ENCODE measurements around the gene HDGFL1. TPM values are rescaled to one million over a fixed set of nuclear protein-coding genes. Genes with fewer than 3 reads are reported as not detected.

The HDGFL1 gene
- total RNA-seq, 1 experiment from 2014 or later = not detected

GRCh38 chr6:22601984-22602383 is 32.6 kb downstream of the HDGFL1 start:
- Histone ChIP-seq H2AFZ (no peak overlapping the region), H3K4me3 (no peak overlapping the region), H3K4me2 (no peak overlapping the region), H3K9me2 (ENCODE audit: insufficient read depth) (no peaks in the 10 kb centered on the region), H3K36me3 (ENCODE audit: low read depth) (no peaks in the 10 kb centered on the region), H3K4me1 (replicated peaks; ENCODE audit: insufficient read depth) (no peaks in the 10 kb centered on the region), H3K79me2 (ENCODE audit: low read depth) (no peaks in the 10 kb centered on the region), H4K20me1 (ENCODE audit: insufficient read depth) (no peaks in the 10 kb centered on the region), H3F3A (ENCODE audit: insufficient read depth, low read depth) (no peaks in the 10 kb centered on the region), H3K27me3 (ENCODE audit: insufficient read depth, low read depth) (no peaks in the 10 kb centered on the region), H3K27ac (no peak overlapping the region), H3K9me3 (ENCODE audit: insufficient read depth, low read depth) (no peaks in the 10 kb centered on the region)
- DNase-seq = no peak
- no TSS peak for BruUV-seq (replicated peaks)
- ChIA-PET CTCF (no interaction called here), POLR2A (ENCODE audit: unreplicated experiment) (no interaction called here)
- TF ChIP-seq CTCF (conservative IDR thresholded peaks at IDR 0.05) (no peak), EZH2 (IDR thresholded peaks at IDR 0.05; ENCODE audit: low read depth) (no peak)
- intact Hi-C loops (cut with micrococcal nuclease; ENCODE audit: unreplicated experiment) = no loop called here

- no peak overlapping the region for H3K4me3 ChIP-seq
- H4K20me1 ChIP-seq (ENCODE audit: insufficient read depth) = no peaks in the 10 kb centered on the region
- no peak for TF ChIP-seq EZH2 (IDR thresholded peaks at IDR 0.05; ENCODE audit: low read depth)
- TF ChIP-seq CTCF (conservative IDR thresholded peaks at IDR 0.05) = no peak
- DNase-seq = no peak
- H3K79me2 ChIP-seq (ENCODE audit: low read depth) = no peaks in the 10 kb centered on the region
- H3K36me3 ChIP-seq (ENCODE audit: low read depth) = no peaks in the 10 kb centered on the region
- no peak overlapping the region for H2AFZ ChIP-seq
- H3K4me1 ChIP-seq (replicated peaks; ENCODE audit: insufficient read depth) = no peaks in the 10 kb centered on the region
- H3K4me2 ChIP-seq = no peak overlapping the region
- intact Hi-C loops (cut with micrococcal nuclease; ENCODE audit: unreplicated experiment) = no loop called here
- no peaks in the 10 kb centered on the region for H3F3A ChIP-seq (ENCODE audit: insufficient read depth, low read depth)
- CTCF ChIA-PET = no interaction called here
- no peaks in the 10 kb centered on the region for H3K27me3 ChIP-seq (ENCODE audit: insufficient read depth, low read depth)
- no peak overlapping the region for H3K27ac ChIP-seq
- H3K9me2 ChIP-seq (ENCODE audit: insufficient read depth) = no peaks in the 10 kb centered on the region
- H3K9me3 ChIP-seq (ENCODE audit: insufficient read depth, low read depth) = no peaks in the 10 kb centered on the region
- BruUV-seq (replicated peaks) = no TSS peak
- POLR2A ChIA-PET (ENCODE audit: unreplicated experiment) = no interaction called here
Measured at GRCh38 chr6:22605736-22606135, 36.4 kb downstream of the HDGFL1 start.

GRCh38 chr6:22610127-22610526 is 40.8 kb downstream of the HDGFL1 start:
- POLR2A ChIA-PET (ENCODE audit: unreplicated experiment) = no interaction called here
- no peaks in the 10 kb centered on the region for H3K9me2 ChIP-seq (ENCODE audit: insufficient read depth)
- H3K9me3 ChIP-seq (ENCODE audit: insufficient read depth, low read depth) = no peaks in the 10 kb centered on the region
- no peaks in the 10 kb centered on the region for H4K20me1 ChIP-seq (ENCODE audit: insufficient read depth)
- H3K27ac ChIP-seq = no peak overlapping the region
- no peak overlapping the region for H3K4me3 ChIP-seq
- H3K27me3 ChIP-seq (ENCODE audit: insufficient read depth, low read depth) = no peaks in the 10 kb centered on the region
- BruUV-seq (replicated peaks) = no TSS peak
- no peak overlapping the region for H2AFZ ChIP-seq
- CTCF ChIA-PET = no interaction called here
- TF ChIP-seq CTCF (conservative IDR thresholded peaks at IDR 0.05) (no peak), EZH2 (IDR thresholded peaks at IDR 0.05; ENCODE audit: low read depth) (no peak)
- H3K4me2 ChIP-seq = no peak overlapping the region
- no peaks in the 10 kb centered on the region for H3K36me3 ChIP-seq (ENCODE audit: low read depth)
- intact Hi-C loops (cut with micrococcal nuclease; ENCODE audit: unreplicated experiment) = no loop called here
- H3K4me1 ChIP-seq (replicated peaks; ENCODE audit: insufficient read depth) = no peaks in the 10 kb centered on the region
- no peaks in the 10 kb centered on the region for H3K79me2 ChIP-seq (ENCODE audit: low read depth)
- DNase-seq = no peak
- no peaks in the 10 kb centered on the region for H3F3A ChIP-seq (ENCODE audit: insufficient read depth, low read depth)
